Activated CD8-positive, alpha-beta T cell treated with anti-CD3 and anti-CD28 coated beads, Interleukin-2, amount 10 ng/mL, durations not matched to agents 7 days and 5 days (primary cell): Measurements from ENCODE around the gene ARTN. TPM values are rescaled to one million over a fixed set of nuclear protein-coding genes. Genes with fewer than 3 reads are reported as not detected.

ENCODE experiments used
- ATAC-seq: fragments of 150-1000 bp; cut with Tn5 transposase; one replicate; pipeline ENCODE4 v1.10.0; 2021; ENCODE audit warnings: moderate library complexity
- CTCF ChIA-PET: fragments of 350-600 bp; sonication (Branson Sonifier 250); formaldehyde crosslinking; loops from one replicate; lab custom pipeline; 2021; ENCODE audit warnings: antibody characterized with exemption; lab: Charles Lee
- POLR2A ChIA-PET: fragments of 350-600 bp; sonication (Branson Sonifier 250); formaldehyde crosslinking; loops from one replicate; lab custom pipeline; 2021; ENCODE audit warnings: antibody characterized with exemption; lab: Charles Lee
- DNase-seq: peaks from one replicate; pipeline ENCODE4 v3.0.0-alpha.2; 2020
- H3K27ac Mint-ChIP-seq: one replicate; pipeline ENCODE4 v1.8.0; 2021; ENCODE audit warnings: mild to moderate bottlenecking, mixed read lengths
- H3K27me3 Mint-ChIP-seq: one replicate; pipeline ENCODE4 v1.8.0; 2021; ENCODE audit warnings: low read depth, mixed read lengths
- H3K36me3 Mint-ChIP-seq: one replicate; pipeline ENCODE4 v1.8.0; 2021; ENCODE audit warnings: low read depth, mixed read lengths
- H3K4me1 Mint-ChIP-seq: one replicate; pipeline ENCODE4 v1.8.0; 2021; ENCODE audit warnings: low read depth, mixed read lengths
- H3K4me3 Mint-ChIP-seq: one replicate; pipeline ENCODE4 v1.8.0; 2021; ENCODE audit warnings: mild to moderate bottlenecking, mixed read lengths
- H3K9me3 Mint-ChIP-seq: one replicate; pipeline ENCODE4 v1.8.0; 2022; ENCODE audit warnings: mixed read lengths; ENCODE audit not compliant: insufficient read depth
- total RNA-seq, 2 experiments: library from RNA; stranded (reverse); gene quantifications; one replicate each; pipeline ENCODE4 v1.2.3, GENCODE V29; 2021

ARTN gene
- total RNA-seq, 2 experiments from 2014 or later = 0.23 to 0.68 TPM

DNA sequence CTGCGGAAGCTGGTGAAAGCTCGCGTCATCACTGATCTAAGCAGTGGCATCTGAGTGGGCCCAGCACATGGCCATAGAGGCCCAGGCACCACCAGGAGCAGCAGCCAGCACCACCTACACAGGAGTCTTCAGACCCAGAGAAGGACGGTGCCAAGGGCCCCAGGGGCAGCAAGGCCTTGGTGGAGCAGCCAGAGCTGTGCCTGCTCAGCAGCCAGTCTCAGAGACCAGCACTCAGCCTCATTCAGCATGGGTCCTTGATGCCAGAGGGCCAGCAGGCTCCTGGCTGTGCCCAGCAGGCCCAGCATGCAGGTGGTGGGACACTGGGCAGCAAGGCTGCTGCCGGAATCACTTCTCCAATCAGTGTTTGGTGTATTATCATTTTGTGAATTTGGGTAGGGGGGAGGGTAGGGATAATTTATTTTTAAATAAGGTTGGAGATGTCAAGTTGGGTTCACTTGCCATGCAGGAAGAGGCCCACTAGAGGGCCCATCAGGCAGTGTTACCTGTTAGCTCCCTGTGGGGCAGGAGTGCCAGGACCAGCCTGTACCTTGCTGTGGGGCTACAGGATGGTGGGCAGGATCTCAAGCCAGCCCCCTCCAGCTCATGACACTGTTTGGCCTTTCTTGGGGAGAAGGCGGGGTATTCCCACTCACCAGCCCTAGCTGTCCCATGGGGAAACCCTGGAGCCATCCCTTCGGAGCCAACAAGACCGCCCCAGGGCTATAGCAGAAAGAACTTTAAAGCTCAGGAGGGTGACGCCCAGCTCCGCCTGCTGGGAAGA is 3.2 kb upstream of the ARTN start:
- ChIA-PET CTCF (interaction anchor here (1.0 to 11.3 kb wide), 10 partner anchors 9 to 222 kb away, joined by 3 to 506 read pairs (median 4); no protein-coding TSS in a partner anchor), POLR2A (no interaction called here)
- no peak overlapping the region for H3K27ac Mint-ChIP-seq
- peak; percentile 34 for DNase-seq
- H3K27me3 Mint-ChIP-seq = peaks cover 14% of the 10 kb centered on the region
- H3K4me1 Mint-ChIP-seq = peaks cover 15% of the 10 kb centered on the region
- no peak for ATAC-seq
- H3K4me3 Mint-ChIP-seq = no peak overlapping the region
- no peaks in the 10 kb centered on the region for H3K9me3 Mint-ChIP-seq
- H3K36me3 Mint-ChIP-seq = peaks cover 2% of the 10 kb centered on the region

DNA sequence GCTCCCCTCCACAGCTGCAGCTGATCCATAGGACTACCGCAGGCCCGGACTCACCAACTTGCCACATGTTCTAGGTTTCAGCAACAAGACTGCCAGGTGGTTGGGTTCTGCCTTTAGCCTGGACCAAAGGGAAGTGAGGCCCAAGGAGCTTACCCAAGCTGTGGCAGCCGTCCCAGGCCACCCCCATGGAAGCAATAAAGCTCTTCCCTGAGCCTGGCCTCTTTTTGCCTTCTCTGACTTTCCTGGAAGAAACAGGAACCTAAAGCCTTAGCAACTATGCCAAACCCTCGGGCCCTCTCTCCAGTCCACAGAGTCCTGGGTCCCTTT is 2.7 kb upstream of the ARTN start:
- Mint-ChIP-seq H3K36me3 (peaks cover 2% of the 10 kb centered on the region), H3K27ac (no peak overlapping the region), H3K4me1 (peaks cover 19% of the 10 kb centered on the region), H3K4me3 (no peak overlapping the region), H3K27me3 (peaks cover 17% of the 10 kb centered on the region), H3K9me3 (no peaks in the 10 kb centered on the region)
- ATAC-seq (no peak), DNase-seq (no peak)
- POLR2A ChIA-PET = no interaction called here
- CTCF ChIA-PET = interaction anchor here (1.0 to 11.3 kb wide), 9 partner anchors 9 to 223 kb away, joined by 3 to 506 read pairs (median 4); no protein-coding TSS in a partner anchor

DNA sequence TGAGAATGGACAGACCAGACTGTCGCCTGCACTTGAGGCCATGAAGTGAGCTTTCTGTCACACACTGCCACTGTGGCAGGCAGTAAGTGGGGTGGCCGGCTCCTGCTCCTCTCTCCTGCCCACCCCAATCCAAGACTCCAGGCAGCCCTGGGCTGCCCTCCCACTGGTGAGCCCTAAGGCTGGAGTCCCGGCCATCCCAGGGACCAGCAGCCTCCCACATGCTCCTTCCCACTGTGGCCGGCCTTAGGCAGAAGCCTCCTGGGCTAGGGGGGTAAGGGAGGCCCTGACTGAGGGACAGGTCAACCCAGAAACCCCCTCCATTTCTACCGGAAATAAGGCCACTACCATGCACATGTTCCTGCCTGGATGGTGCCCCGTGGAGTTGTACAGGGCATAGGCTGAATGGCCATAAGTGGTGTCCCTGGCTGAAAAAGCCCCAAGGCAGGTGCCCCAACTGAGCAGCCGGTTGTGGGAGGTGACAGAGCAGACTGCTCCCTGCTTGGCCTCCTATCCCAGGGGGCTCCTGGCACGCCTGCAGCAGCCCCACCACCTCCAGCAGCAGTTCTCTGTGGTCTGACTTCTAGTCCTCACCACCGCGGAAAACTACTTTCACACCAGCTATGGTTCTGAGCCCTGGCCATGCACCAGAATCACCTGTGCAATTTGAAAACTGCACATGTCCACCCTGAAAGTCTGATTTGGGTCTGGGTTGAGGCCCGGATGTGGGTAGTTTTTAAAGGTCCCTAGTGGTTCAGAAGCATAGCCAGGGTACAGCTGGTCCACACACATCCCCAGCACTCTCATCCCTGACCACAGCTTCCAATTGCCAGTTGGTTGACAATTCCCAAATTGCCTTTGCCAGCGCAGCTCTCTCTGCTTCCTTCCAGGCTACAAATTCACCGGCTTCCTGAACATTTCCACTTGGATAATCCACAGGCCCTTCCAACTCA is 1.6 kb upstream of the ARTN start:
- H3K9me3 Mint-ChIP-seq = no peaks in the 10 kb centered on the region
- ATAC-seq = no peak
- H3K4me1 Mint-ChIP-seq = peaks cover 23% of the 10 kb centered on the region
- POLR2A ChIA-PET = interaction anchor here (0.9 kb wide), 1 partner anchor 225 kb away, joined by 3 read pairs; the partner anchor contains the start of gene ST3GAL3
- no peak overlapping the region for H3K27ac Mint-ChIP-seq
- CTCF ChIA-PET = interaction anchor here (1.3 to 11.3 kb wide), 3 partner anchors 15 to 167 kb away, joined by 3 to 506 read pairs (median 148); partner anchors contain the start of gene IPO13
- H3K27me3 Mint-ChIP-seq = peaks cover 20% of the 10 kb centered on the region
- H3K36me3 Mint-ChIP-seq = peaks cover 2% of the 10 kb centered on the region
- H3K4me3 Mint-ChIP-seq = no peak overlapping the region
- no peak for DNase-seq

DNA sequence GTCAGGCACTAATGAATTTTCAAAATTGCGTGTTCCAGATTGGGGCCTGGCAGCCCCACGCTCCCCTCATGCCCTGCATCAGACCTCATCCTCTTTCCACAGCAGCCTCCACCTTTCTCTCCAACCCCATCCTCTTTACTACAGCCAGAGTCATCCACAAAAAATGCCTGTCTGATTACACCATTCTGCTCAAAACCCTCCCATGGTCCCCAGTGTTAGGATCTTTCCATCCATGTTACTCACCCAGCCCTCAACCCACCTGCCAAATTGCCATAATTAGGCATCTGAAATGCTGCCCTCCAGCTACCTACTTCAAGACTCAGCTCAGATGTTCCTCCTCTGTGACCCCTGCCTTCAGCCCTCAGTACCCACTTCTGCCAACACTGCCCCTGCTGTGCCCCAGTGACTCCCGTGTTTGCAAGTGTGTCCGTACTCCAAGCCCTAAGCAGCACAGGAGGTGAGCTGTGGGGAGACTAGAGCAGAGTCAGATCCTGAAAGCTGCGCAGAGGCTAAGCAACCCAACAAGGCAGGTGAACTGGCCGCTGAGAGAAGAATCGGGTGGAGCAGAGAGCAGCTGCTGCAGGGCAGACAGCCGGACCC is 715 bp upstream of the ARTN start:
- DNase-seq (no peak), ATAC-seq (no peak)
- H3K36me3 Mint-ChIP-seq = peaks cover 4% of the 10 kb centered on the region
- H3K27ac Mint-ChIP-seq = peak overlapping the region; percentile 15
- ChIA-PET CTCF (interaction anchor here (1.3 to 11.3 kb wide), 10 partner anchors 14 to 406 kb away, joined by 3 to 506 read pairs (median 16); partner anchors contain the start of genes IPO13 and KDM4A), POLR2A (interaction anchor here (0.9 kb wide), 1 partner anchor 226 kb away, joined by 3 read pairs; the partner anchor contains the start of gene ST3GAL3)
- H3K9me3 Mint-ChIP-seq = no peaks in the 10 kb centered on the region
- peaks cover 20% of the 10 kb centered on the region for H3K27me3 Mint-ChIP-seq
- peaks cover 23% of the 10 kb centered on the region for H3K4me1 Mint-ChIP-seq
- H3K4me3 Mint-ChIP-seq = no peak overlapping the region

DNA sequence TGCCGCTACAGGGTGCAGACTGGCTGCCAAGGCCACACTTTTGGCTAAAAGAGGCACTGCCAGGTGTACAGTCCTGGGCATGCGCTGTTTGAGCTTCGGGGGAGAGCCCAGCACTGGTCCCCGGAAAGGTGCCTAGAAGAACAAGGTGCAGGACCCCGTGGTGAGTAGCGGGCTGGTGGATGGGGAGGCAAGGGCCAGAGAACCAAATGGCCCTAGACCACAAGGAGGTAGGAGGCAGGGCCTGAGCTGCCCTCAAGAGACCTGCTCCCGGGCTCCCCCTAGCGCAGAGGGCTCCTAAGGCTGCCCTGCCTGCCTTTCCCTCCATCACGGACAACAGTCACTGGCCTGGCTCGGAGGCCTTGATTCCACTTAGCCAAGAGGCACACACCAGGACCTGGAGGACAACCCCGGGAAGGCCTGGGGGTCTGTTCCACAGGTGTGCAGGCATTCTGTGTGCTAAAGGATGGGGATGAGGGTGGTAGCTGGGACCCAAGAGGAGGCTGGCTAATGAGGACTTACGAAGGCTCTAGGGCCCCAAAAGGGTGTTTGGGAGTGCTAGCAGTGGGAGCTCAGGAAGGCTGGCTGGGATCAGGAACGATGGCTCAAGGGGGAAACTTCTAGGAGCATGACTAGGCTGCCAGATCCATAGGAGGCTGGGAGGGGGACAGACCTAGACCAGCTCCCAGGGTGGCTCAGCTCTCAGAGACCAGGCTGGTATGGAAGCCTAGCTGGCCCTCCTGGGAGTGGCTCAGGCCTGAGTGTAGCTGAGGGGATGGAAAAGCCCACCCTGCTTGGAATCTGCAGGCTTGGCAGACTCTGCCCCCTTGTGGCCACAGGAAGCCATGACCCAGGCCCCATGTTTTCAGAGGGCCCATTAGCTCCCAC is 742 bp downstream of the ARTN start:
- peak; percentile 70 for DNase-seq
- Mint-ChIP-seq H3K27me3 (peaks cover 20% of the 10 kb centered on the region), H3K27ac (no peak overlapping the region), H3K4me3 (no peak overlapping the region), H3K36me3 (peaks cover 4% of the 10 kb centered on the region), H3K9me3 (no peaks in the 10 kb centered on the region), H3K4me1 (peaks cover 23% of the 10 kb centered on the region)
- CTCF ChIA-PET = interaction anchor here (0.5 to 11.3 kb wide), 97 partner anchors 9 to 851 kb away, joined by 3 to 506 read pairs (median 4); partner anchors contain the start of genes ATP6V0B, DPH2, IPO13 and KDM4A
- POLR2A ChIA-PET = interaction anchor here (0.7 to 1.2 kb wide), 4 partner anchors 13 to 228 kb away, joined by 3 to 5 read pairs (median 3); partner anchors contain the start of gene IPO13
- ATAC-seq = peak; percentile 64

DNA sequence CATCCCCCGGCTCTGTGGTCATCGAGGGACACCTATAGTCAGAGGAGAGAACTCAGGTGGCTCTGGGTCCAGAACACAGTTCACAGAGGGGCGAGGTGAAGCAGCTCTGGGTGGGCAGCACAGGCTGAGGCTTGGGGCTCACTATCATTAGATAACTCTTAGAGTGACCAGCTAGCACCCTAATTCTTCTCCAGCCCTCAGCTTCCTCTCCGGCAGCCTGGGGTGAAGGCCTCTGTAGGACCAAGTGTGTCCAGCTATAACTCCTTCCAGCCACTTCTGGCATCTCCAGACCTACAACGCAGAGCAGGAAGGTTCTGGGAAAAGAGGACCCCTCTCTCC is 1.4 kb downstream of the ARTN start:
- Mint-ChIP-seq H3K4me3 (no peak overlapping the region), H3K27ac (no peak overlapping the region), H3K36me3 (peaks cover 4% of the 10 kb centered on the region), H3K9me3 (no peaks in the 10 kb centered on the region), H3K4me1 (peaks cover 23% of the 10 kb centered on the region), H3K27me3 (peaks cover 20% of the 10 kb centered on the region)
- DNase-seq (no peak), ATAC-seq (no peak)
- ChIA-PET POLR2A (interaction anchor here (0.7 to 1.2 kb wide), 4 partner anchors 12 to 229 kb away, joined by 3 to 5 read pairs (median 3); partner anchors contain the start of gene IPO13), CTCF (interaction anchor here (0.5 to 11.3 kb wide), 95 partner anchors 10 to 850 kb away, joined by 3 to 506 read pairs (median 4); partner anchors contain the start of genes ATP6V0B, DPH2, IPO13 and KDM4A)

DNA sequence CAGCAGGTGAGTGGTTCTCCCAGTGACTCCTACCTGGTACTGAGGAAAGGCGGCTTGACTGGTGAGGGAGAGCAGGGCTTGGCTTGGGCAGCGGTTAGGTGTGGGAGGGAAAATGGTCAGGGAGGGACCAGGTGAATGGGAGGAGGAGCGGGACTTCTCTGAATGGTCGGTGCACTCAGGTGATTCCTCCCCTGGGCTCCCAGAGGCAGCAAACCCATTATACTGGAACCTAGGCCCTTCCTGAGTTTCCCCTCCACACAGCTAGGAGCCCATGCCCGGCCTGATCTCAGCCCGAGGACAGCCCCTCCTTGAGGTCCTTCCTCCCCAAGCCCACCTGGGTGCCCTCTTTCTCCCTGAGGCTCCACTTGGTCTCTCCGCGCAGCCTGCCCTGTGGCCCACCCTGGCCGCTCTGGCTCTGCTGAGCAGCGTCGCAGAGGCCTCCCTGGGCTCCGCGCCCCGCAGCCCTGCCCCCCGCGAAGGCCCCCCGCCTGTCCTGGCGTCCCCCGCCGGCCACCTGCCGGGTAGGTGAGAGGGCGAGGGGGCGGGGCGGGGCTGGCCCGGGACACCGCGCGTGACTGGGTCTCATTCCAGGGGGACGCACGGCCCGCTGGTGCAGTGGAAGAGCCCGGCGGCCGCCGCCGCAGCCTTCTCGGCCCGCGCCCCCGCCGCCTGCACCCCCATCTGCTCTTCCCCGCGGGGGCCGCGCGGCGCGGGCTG is 2.3 kb downstream of the ARTN start:
- ChIA-PET CTCF (interaction anchor here (0.9 to 11.3 kb wide), 39 partner anchors 11 to 849 kb away, joined by 3 to 506 read pairs (median 6); partner anchors contain the start of genes ATP6V0B, DPH2, IPO13 and KDM4A), POLR2A (interaction anchor here (1.2 kb wide), 1 partner anchor 11 kb away, joined by 5 read pairs; the partner anchor contains the start of gene IPO13)
- no peak for DNase-seq
- peaks cover 4% of the 10 kb centered on the region for H3K36me3 Mint-ChIP-seq
- peak; percentile 8 for ATAC-seq
- H3K9me3 Mint-ChIP-seq = no peaks in the 10 kb centered on the region
- peaks cover 20% of the 10 kb centered on the region for H3K27me3 Mint-ChIP-seq
- no peak overlapping the region for H3K27ac Mint-ChIP-seq
- no peak overlapping the region for H3K4me3 Mint-ChIP-seq
- peaks cover 23% of the 10 kb centered on the region for H3K4me1 Mint-ChIP-seq

DNA sequence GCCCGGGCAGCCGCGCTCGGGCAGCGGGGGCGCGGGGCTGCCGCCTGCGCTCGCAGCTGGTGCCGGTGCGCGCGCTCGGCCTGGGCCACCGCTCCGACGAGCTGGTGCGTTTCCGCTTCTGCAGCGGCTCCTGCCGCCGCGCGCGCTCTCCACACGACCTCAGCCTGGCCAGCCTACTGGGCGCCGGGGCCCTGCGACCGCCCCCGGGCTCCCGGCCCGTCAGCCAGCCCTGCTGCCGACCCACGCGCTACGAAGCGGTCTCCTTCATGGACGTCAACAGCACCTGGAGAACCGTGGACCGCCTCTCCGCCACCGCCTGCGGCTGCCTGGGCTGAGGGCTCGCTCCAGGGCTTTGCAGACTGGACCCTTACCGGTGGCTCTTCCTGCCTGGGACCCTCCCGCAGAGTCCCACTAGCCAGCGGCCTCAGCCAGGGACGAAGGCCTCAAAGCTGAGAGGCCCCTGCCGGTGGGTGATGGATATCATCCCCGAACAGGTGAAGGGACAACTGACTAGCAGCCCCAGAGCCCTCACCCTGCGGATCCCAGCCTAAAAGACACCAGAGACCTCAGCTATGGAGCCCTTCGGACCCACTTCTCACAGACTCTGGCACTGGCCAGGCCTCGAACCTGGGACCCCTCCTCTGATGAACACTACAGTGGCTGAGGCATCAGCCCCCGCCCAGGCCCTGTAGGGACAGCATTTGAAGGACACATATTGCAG is 3.0 kb downstream of the ARTN start:
- H3K27me3 Mint-ChIP-seq = peaks cover 20% of the 10 kb centered on the region
- peaks cover 4% of the 10 kb centered on the region for H3K36me3 Mint-ChIP-seq
- ChIA-PET CTCF (interaction anchor here (1.1 to 11.3 kb wide), 4 partner anchors 10 to 171 kb away, joined by 3 to 506 read pairs (median 98); partner anchors contain the start of gene IPO13), POLR2A (no interaction called here)
- DNase-seq (peak; percentile 36), ATAC-seq (peak; percentile 47)
- peaks cover 23% of the 10 kb centered on the region for H3K4me1 Mint-ChIP-seq
- no peak overlapping the region for H3K27ac Mint-ChIP-seq
- peak overlapping the region; percentile 46 for H3K4me3 Mint-ChIP-seq
- no peaks in the 10 kb centered on the region for H3K9me3 Mint-ChIP-seq

DNA sequence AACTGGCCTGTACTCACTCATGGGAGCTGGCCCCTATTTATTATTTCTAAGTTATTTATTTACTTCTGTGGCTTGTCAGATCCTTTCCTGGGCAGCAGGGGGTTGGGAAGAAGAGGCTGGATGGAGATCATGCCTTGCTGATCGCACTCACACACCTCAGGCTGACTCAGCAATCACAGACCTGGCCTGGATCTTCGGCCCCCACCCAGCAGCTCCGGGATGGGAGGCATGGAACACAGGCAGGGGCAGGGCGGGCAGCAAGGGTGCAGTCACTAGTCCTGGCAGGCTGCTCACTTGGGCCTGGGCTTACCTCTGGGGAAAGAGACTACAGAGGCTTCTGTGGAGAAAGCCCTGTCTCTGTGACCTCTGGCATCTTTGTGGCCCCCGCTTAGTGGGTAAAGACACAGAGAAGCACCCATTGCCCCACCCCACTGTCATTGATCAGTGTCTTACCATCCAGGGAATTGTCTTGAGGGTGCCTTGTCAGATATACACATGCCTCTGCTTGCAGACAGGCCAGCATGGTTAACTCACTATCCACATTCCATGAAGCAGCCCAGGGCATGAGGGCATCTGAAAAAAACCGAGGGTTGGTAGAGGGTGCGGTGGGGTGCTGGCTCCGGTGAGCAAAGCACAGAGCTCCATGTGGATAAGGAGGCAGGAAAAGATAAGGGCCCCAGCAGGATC is 3.7 kb downstream of the ARTN start:
- ChIA-PET CTCF (interaction anchor here (6.5 to 11.3 kb wide), 2 partner anchors 10 to 172 kb away, joined by 148 to 506 read pairs; partner anchors contain the start of gene IPO13), POLR2A (no interaction called here)
- Mint-ChIP-seq H3K36me3 (peaks cover 4% of the 10 kb centered on the region), H3K27me3 (peaks cover 20% of the 10 kb centered on the region), H3K4me1 (peaks cover 23% of the 10 kb centered on the region), H3K9me3 (no peaks in the 10 kb centered on the region), H3K27ac (no peak overlapping the region), H3K4me3 (no peak overlapping the region)
- ATAC-seq (no peak), DNase-seq (no peak)
